NCI-H226 (cell line): ENCODE data around the gene ASB4.
"Not testable (repeated sequence)": the region's sequence is repeated elsewhere in the genome, so short reads cannot be mapped to it uniquely, and the experiment has no call there.

Experiments used
- DNase-seq: peaks from one replicate; pipeline ENCODE4 v3.0.0-alpha.2; 2015

ASB4 gene

GRCh38 chr7:95478272-95479037 is 7.3 kb upstream of the ASB4 start:
- peak; percentile 23 for DNase-seq

- no peak for DNase-seq
Measured at GRCh38 chr7:95479992-95480624, 5.6 kb upstream of the ASB4 start.

- DNase-seq = no peak
Measured at GRCh38 chr7:95481271-95482165, 4.2 kb upstream of the ASB4 start.

- DNase-seq = no peak
Measured at GRCh38 chr7:95482424-95482823, 3.3 kb upstream of the ASB4 start.

GRCh38 chr7:95490231-95490762 is 4.6 kb downstream of the ASB4 start:
- DNase-seq = no peak

GRCh38 chr7:95491201-95491600 is 5.5 kb downstream of the ASB4 start:
- DNase-seq = no peak

GRCh38 chr7:95491634-95492314 is 6.0 kb downstream of the ASB4 start:
- DNase-seq = peak; percentile 48

- DNase-seq = peak; percentile 23
Measured at GRCh38 chr7:95493247-95493646, 7.5 kb downstream of the ASB4 start.

GRCh38 chr7:95493844-95494243 is 8.1 kb downstream of the ASB4 start:
- DNase-seq = no peak

- no peak for DNase-seq
Measured at GRCh38 chr7:95501261-95501832, 15.6 kb downstream of the ASB4 start.

- no peak for DNase-seq
Measured at GRCh38 chr7:95502403-95502802, 16.7 kb downstream of the ASB4 start.

GRCh38 chr7:95503271-95504131 is 17.8 kb downstream of the ASB4 start:
- no peak for DNase-seq

- DNase-seq = not testable (repeated sequence)
Measured at GRCh38 chr7:95504132-95504588, 18.4 kb downstream of the ASB4 start.

GRCh38 chr7:95508780-95509179 is 23.0 kb downstream of the ASB4 start:
- no peak for DNase-seq

GRCh38 chr7:95509199-95509598 is 23.5 kb downstream of the ASB4 start:
- DNase-seq = no peak

- peak; percentile 27 for DNase-seq
Measured at GRCh38 chr7:95511716-95512260, 26.0 kb downstream of the ASB4 start.

- no peak for DNase-seq
Measured at GRCh38 chr7:95517458-95517857, 31.7 kb downstream of the ASB4 start.

- no peak for DNase-seq
Measured at GRCh38 chr7:95517870-95518269, 32.1 kb downstream of the ASB4 start.

GRCh38 chr7:95520136-95520535 is 34.4 kb downstream of the ASB4 start:
- no peak for DNase-seq

- no peak for DNase-seq
Measured at GRCh38 chr7:95525503-95525902, 39.8 kb downstream of the ASB4 start.
